Astrocyte (in vitro differentiated cells and primary cell): ENCODE data around the gene FBXO30. TPM values are rescaled to one million over a fixed set of nuclear protein-coding genes. Genes with fewer than 3 reads are reported as not detected.
A peak's percentile ranks its signal among the peaks of the same experiment; 100 is the strongest.

Source experiments
- DNase-seq: peaks from one replicate; pipeline ENCODE4 v3.0.0-alpha.2; 2010; ENCODE audit warnings: low read depth
- FAIRE-seq: peaks from 2 replicates; lab custom pipeline; 2011; peaks lifted over from hg19 to GRCh38; lab: Jason Lieb, UNC
- H2AFZ ChIP-seq: 2 replicates; pipeline ENCODE4 v1.6.0; 2012; ENCODE audit warnings: low read depth, low read length, inconsistent platforms
- H3K27ac ChIP-seq: 2 replicates; pipeline ENCODE4 v1.5.1; 2011; ENCODE audit warnings: low read depth, low read length, inconsistent platforms
- H3K27me3 ChIP-seq: 2 replicates; pipeline ENCODE4 v1.6.0; 2011; ENCODE audit warnings: low read length, inconsistent platforms; ENCODE audit not compliant: insufficient read depth
- H3K36me3 ChIP-seq: 2 replicates; pipeline ENCODE4 v1.5.1; 2011; ENCODE audit warnings: low read length, inconsistent platforms; ENCODE audit not compliant: insufficient read depth
- H3K4me1 ChIP-seq: 2 replicates; pipeline ENCODE4 v1.5.1; 2011; ENCODE audit warnings: low read length, inconsistent platforms; ENCODE audit not compliant: insufficient read depth
- H3K4me2 ChIP-seq: 2 replicates; pipeline ENCODE4 v1.6.0; 2012; ENCODE audit warnings: low read length, inconsistent platforms
- H3K4me3 ChIP-seq: 2 replicates; pipeline ENCODE4 v1.5.1; 2011; ENCODE audit warnings: low read depth, mild to moderate bottlenecking, low read length, inconsistent platforms; ENCODE audit not compliant: insufficient read depth
- H3K79me2 ChIP-seq: 2 replicates; pipeline ENCODE4 v1.6.0; 2012; ENCODE audit warnings: mild to moderate bottlenecking, low read length, inconsistent platforms; ENCODE audit not compliant: insufficient read depth
- H3K9ac ChIP-seq: 2 replicates; pipeline ENCODE4 v1.6.0; 2012; ENCODE audit warnings: mild to moderate bottlenecking, low read length, inconsistent platforms
- H3K9me3 ChIP-seq: 2 replicates; pipeline ENCODE4 v1.5.1; 2012; ENCODE audit warnings: low read depth, mild to moderate bottlenecking, low read length, inconsistent platforms; ENCODE audit not compliant: insufficient read depth
- H4K20me1 ChIP-seq: 2 replicates; pipeline ENCODE4 v1.6.0; 2012; ENCODE audit warnings: low read length, inconsistent platforms; ENCODE audit not compliant: insufficient read depth
- H3K27ac Mint-ChIP-seq: one replicate; pipeline ENCODE4 v1.8.0; 2021; ENCODE audit warnings: mild to moderate bottlenecking, mixed read lengths; ENCODE audit not compliant: unreplicated experiment
- H3K27me3 Mint-ChIP-seq: one replicate; pipeline ENCODE4 v1.8.0; 2021; ENCODE audit warnings: low read depth, mixed read lengths; ENCODE audit not compliant: unreplicated experiment
- H3K36me3 Mint-ChIP-seq: one replicate; pipeline ENCODE4 v1.8.0; 2021; ENCODE audit warnings: low read depth, mixed read lengths; ENCODE audit not compliant: unreplicated experiment
- H3K4me1 Mint-ChIP-seq: one replicate; pipeline ENCODE4 v1.8.0; 2021; ENCODE audit warnings: low read depth, mixed read lengths; ENCODE audit not compliant: unreplicated experiment
- H3K4me3 Mint-ChIP-seq: one replicate; pipeline ENCODE4 v1.8.0; 2021; ENCODE audit warnings: mild to moderate bottlenecking, moderate library complexity, mixed read lengths; ENCODE audit not compliant: unreplicated experiment
- H3K9me3 Mint-ChIP-seq: one replicate; pipeline ENCODE4 v1.8.0; 2021; ENCODE audit warnings: mild to moderate bottlenecking, mixed read lengths; ENCODE audit not compliant: unreplicated experiment
- CTCF ChIP-seq: IDR thresholded peaks from 2 replicates; pipeline ENCODE4 v1.5.1; 2011; ENCODE audit warnings: low read depth, mild to moderate bottlenecking, inconsistent platforms, low read length, moderate library complexity; ENCODE audit not compliant: insufficient read depth
- EZH2 ChIP-seq: IDR thresholded peaks from 2 replicates; pipeline ENCODE4 v1.6.1; 2012; ENCODE audit warnings: mild to moderate bottlenecking, low read length, inconsistent platforms; ENCODE audit not compliant: insufficient read depth
- total RNA-seq: library from RNA; stranded (reverse); gene quantifications from 2 replicates; pipeline ENCODE4 v1.2.1, GENCODE V29; 2021

FBXO30 gene
- total RNA-seq, 1 donor from 2014 or later: 13.6 TPM

DNA sequence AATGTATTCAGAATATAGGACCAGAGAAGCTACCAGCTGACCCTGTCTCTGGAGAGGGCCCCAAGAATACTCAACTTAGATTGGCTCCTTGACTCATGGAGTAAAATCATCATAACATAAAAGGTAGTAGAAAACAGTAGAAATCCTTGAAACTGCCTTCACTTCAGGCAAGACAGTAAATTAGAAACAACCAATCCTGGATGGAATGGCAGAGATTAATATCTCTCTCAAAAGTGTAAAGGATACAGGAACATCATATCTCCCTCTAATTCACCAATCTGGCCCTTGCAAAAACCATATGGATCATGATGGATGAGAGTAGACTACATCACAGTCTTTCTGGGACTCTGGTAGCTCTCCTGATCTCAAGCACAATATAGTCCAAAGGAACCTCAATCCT, 58.9 kb downstream of the FBXO30 start:
- Histone ChIP-seq H2AFZ (no peak overlapping the region), H3K79me2 (no peaks in the 10 kb centered on the region), H3K9me3 (no peaks in the 10 kb centered on the region), H4K20me1 (no peaks in the 10 kb centered on the region), H3K27me3 (no peaks in the 10 kb centered on the region), H3K9ac (no peak overlapping the region), H3K4me2 (no peak overlapping the region), H3K4me3 (no peak overlapping the region), H3K4me1 (no peaks in the 10 kb centered on the region), H3K36me3 (no peaks in the 10 kb centered on the region), H3K27ac (no peak overlapping the region)
- Mint-ChIP-seq H3K4me3 (no peak overlapping the region), H3K36me3 (no peaks in the 10 kb centered on the region), H3K27me3 (no peaks in the 10 kb centered on the region), H3K27ac (peak overlapping the region; percentile 37), H3K9me3 (no peaks in the 10 kb centered on the region), H3K4me1 (peaks cover 9% of the 10 kb centered on the region)
- FAIRE-seq (no peak), DNase-seq (no peak)
- TF ChIP-seq EZH2 (no peak), CTCF (no peak)

DNA sequence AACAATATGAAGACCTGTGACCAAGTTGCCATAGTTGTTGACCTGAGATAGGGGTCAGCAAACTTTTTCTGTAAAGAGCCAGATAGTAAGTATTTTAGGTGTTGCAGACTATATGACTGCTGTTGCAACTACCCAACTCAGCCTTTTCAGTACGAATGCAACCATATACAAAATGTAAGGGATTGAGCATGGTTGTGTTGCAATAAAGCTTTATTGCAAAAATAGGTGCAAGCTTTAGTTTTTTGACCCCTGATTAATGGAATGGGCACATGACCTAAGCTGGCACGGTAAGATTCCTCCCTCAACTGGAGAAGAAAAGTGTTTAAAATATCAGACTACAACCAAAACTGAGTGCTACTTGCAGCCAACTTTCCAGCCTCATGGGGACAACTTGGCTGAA, 62.0 kb downstream of the FBXO30 start:
- no peak for FAIRE-seq
- Histone ChIP-seq H3K9ac (no peak overlapping the region), H3K27me3 (no peaks in the 10 kb centered on the region), H3K9me3 (no peaks in the 10 kb centered on the region), H2AFZ (no peak overlapping the region), H3K4me1 (peaks cover 4% of the 10 kb centered on the region), H3K4me2 (no peak overlapping the region), H3K4me3 (no peak overlapping the region), H3K27ac (no peak overlapping the region), H3K79me2 (no peaks in the 10 kb centered on the region), H4K20me1 (no peaks in the 10 kb centered on the region), H3K36me3 (no peaks in the 10 kb centered on the region)
- DNase-seq: no peak
- Mint-ChIP-seq H3K27me3 (no peaks in the 10 kb centered on the region), H3K4me1 (peaks cover 17% of the 10 kb centered on the region), H3K27ac (no peak overlapping the region), H3K4me3 (no peak overlapping the region), H3K36me3 (no peaks in the 10 kb centered on the region), H3K9me3 (no peaks in the 10 kb centered on the region)
- no peak for TF ChIP-seq EZH2
- TF ChIP-seq CTCF: no peak

DNA sequence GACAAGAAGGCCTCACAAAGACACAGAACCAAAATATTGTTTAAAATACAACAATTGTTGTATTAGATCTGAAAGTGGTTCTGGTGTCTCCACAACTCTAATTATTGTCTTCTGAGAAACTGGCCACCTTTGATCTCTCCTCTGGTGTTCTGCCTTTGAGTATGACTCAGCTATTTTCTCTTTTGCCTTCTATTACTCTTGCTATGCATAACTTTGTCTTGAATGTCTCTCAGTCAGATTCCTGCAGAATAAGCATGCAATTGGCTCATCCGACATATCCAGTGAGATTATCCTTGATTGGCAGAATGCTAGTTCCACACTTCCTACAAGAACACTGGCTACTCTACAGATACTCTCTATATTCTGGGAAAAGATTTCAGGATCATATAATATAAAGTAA, 65.0 kb downstream of the FBXO30 start:
- peak overlapping the region; percentile 51 for H2AFZ ChIP-seq

More for the DNA sequence above, 65.0 kb downstream of the FBXO30 start:
- H3K4me2 ChIP-seq: peak overlapping the region; percentile 54
- no peaks in the 10 kb centered on the region for H3K27me3 ChIP-seq
- no peaks in the 10 kb centered on the region for H3K79me2 ChIP-seq
- no peaks in the 10 kb centered on the region for H3K9me3 ChIP-seq
- H4K20me1 ChIP-seq: no peaks in the 10 kb centered on the region
- Mint-ChIP-seq H3K36me3 (no peaks in the 10 kb centered on the region), H3K27ac (peak overlapping the region; percentile 64), H3K4me1 (peaks cover 8% of the 10 kb centered on the region), H3K4me3 (no peak overlapping the region), H3K27me3 (no peaks in the 10 kb centered on the region), H3K9me3 (no peaks in the 10 kb centered on the region)
- H3K4me1 ChIP-seq: peaks cover 4% of the 10 kb centered on the region
- FAIRE-seq (peak; percentile 97), DNase-seq (peak; percentile 77)
- no peaks in the 10 kb centered on the region for H3K36me3 ChIP-seq
- peak overlapping the region; percentile 44 for H3K27ac ChIP-seq
- H3K9ac ChIP-seq: no peak overlapping the region
- H3K4me3 ChIP-seq: no peak overlapping the region
- TF ChIP-seq EZH2 (no peak), CTCF (no peak)
